ENCODE measurements around the gene SULT4A1.

Gene SULT4A1

GRCh38 chr22:43860126-43860525 is 2.2 kb downstream of the SULT4A1 start:
- no peak for DNase-seq (ENCODE audit: low spot score)

GRCh38 chr22:43859621-43860020 is 2.7 kb downstream of the SULT4A1 start:
- no peak for DNase-seq (ENCODE audit: low spot score)

GRCh38 chr22:43859176-43859575 is 3.1 kb downstream of the SULT4A1 start:
- DNase-seq (ENCODE audit: low spot score): no peak

GRCh38 chr22:43858156-43858895 is 4.0 kb downstream of the SULT4A1 start:
- DNase-seq (ENCODE audit: low spot score): no peak

GRCh38 chr22:43857367-43857766 is 4.9 kb downstream of the SULT4A1 start:
- no peak for DNase-seq (ENCODE audit: low spot score)

- DNase-seq (ENCODE audit: low spot score): no peak
These were observed 6.9 kb downstream of the SULT4A1 start for GRCh38 chr22:43855431-43855830.

- DNase-seq (ENCODE audit: low spot score): no peak
These were observed 7.5 kb downstream of the SULT4A1 start for GRCh38 chr22:43854786-43855271.

GRCh38 chr22:43854121-43854785 is 8.1 kb downstream of the SULT4A1 start:
- no peak for DNase-seq (ENCODE audit: low spot score)

GRCh38 chr22:43853328-43853931 is 8.9 kb downstream of the SULT4A1 start:
- no peak for DNase-seq (ENCODE audit: low spot score)

- no peak for DNase-seq (ENCODE audit: low spot score)
These were observed 9.6 kb downstream of the SULT4A1 start for GRCh38 chr22:43852573-43853327.

GRCh38 chr22:43851979-43852307 is 10.4 kb downstream of the SULT4A1 start:
- no peak for DNase-seq (ENCODE audit: low spot score)

GRCh38 chr22:43851058-43851978 is 11.0 kb downstream of the SULT4A1 start:
- no peak for DNase-seq (ENCODE audit: low spot score)

GRCh38 chr22:43850529-43850928 is 11.8 kb downstream of the SULT4A1 start:
- no peak for DNase-seq (ENCODE audit: low spot score)

GRCh38 chr22:43849731-43850130 is 12.6 kb downstream of the SULT4A1 start:
- no peak for DNase-seq (ENCODE audit: low spot score)

- DNase-seq (ENCODE audit: low spot score): no peak
These were observed 13.7 kb downstream of the SULT4A1 start for GRCh38 chr22:43848366-43849171.

GRCh38 chr22:43847376-43848289 is 14.7 kb downstream of the SULT4A1 start:
- no peak for DNase-seq (ENCODE audit: low spot score)

GRCh38 chr22:43846966-43847365 is 15.3 kb downstream of the SULT4A1 start:
- DNase-seq (ENCODE audit: low spot score): no peak

GRCh38 chr22:43845981-43846380 is 16.3 kb downstream of the SULT4A1 start:
- DNase-seq (ENCODE audit: low spot score): no peak

Measured in hematopoietic multipotent progenitor cell treated with erythropoietin and hydrocortisone succinate and interleukin-3 and kit ligand, for 17 days (in vitro differentiated cells).